Hepatocyte (in vitro differentiated cells): ENCODE measurements around the gene TBCD. TPM values are rescaled to one million over a fixed set of nuclear protein-coding genes. Genes with fewer than 3 reads are reported as not detected.
A peak's percentile ranks its signal among the peaks of the same experiment; 100 is the strongest.

ENCODE experiments used
- DNase-seq: peaks from one replicate; pipeline ENCODE4 v3.0.0-alpha.2; 2016; ENCODE audit warnings: low spot score
- H2AFZ ChIP-seq: fragments of 200-600 bp; sonication (generic); 2 replicates; pipeline ENCODE4 v1.6.0; 2016; ENCODE audit warnings: antibody characterized with exemption, mild to moderate bottlenecking
- H3K27ac ChIP-seq: fragments of 200-600 bp; sonication (generic); 2 replicates; pipeline ENCODE4 v1.5.1; 2016; ENCODE audit warnings: mild to moderate bottlenecking
- H3K27me3 ChIP-seq: fragments of 200-600 bp; sonication (generic); 2 replicates; pipeline ENCODE4 v1.6.1; 2016
- H3K36me3 ChIP-seq: fragments of 200-600 bp; sonication (generic); replicated peaks from 2 replicates; pipeline ENCODE4 v1.5.1; 2016; ENCODE audit warnings: low read depth; ENCODE audit not compliant: insufficient read depth
- H3K4me1 ChIP-seq: fragments of 200-600 bp; sonication (generic); 2 replicates; pipeline ENCODE4 v1.5.1; 2016; ENCODE audit warnings: mild to moderate bottlenecking, moderate library complexity; ENCODE audit not compliant: insufficient read depth
- H3K4me2 ChIP-seq: fragments of 200-600 bp; sonication (generic); 2 replicates; pipeline ENCODE4 v1.6.0; 2016
- H3K4me3 ChIP-seq: fragments of 200-600 bp; sonication (generic); 2 replicates; pipeline ENCODE4 v1.5.1; 2016; ENCODE audit warnings: mild to moderate bottlenecking
- H3K79me2 ChIP-seq: fragments of 200-600 bp; sonication (generic); 2 replicates; pipeline ENCODE4 v1.6.0; 2017; ENCODE audit warnings: mild to moderate bottlenecking
- H3K9me2 ChIP-seq: fragments of 200-600 bp; sonication (generic); replicated peaks from 2 replicates; pipeline ENCODE4 v1.6.0; 2017; ENCODE audit warnings: mild to moderate bottlenecking; ENCODE audit not compliant: insufficient read depth
- H3K9me3 ChIP-seq: fragments of 200-600 bp; sonication (generic); 2 replicates; pipeline ENCODE4 v1.5.1; 2016; ENCODE audit warnings: low read depth, mild to moderate bottlenecking
- H4K20me1 ChIP-seq: fragments of 200-600 bp; sonication (generic); 2 replicates; pipeline ENCODE4 v1.6.0; 2016; ENCODE audit warnings: mild to moderate bottlenecking; ENCODE audit not compliant: insufficient read depth, poor library complexity, severe bottlenecking
- EZH2 ChIP-seq: fragments of 200-600 bp; sonication (generic); IDR thresholded peaks from 2 replicates; pipeline ENCODE4 v1.6.1; 2016; ENCODE audit warnings: antibody characterized with exemption, mild to moderate bottlenecking, borderline replicate concordance
- EZH2phosphoT487 ChIP-seq: fragments of 200-600 bp; sonication (generic); IDR thresholded peaks from one replicate; pipeline ENCODE4 v1.6.1; 2018; ENCODE audit warnings: antibody characterized with exemption, mild to moderate bottlenecking, low read depth, moderate library complexity; ENCODE audit not compliant: unreplicated experiment, severe bottlenecking
- WGBS: methylation state at CpG from one replicate; pipeline ENCODE4 v1.1.6; 2016; ENCODE audit warnings: low lambda C conversion rate; ENCODE audit errors: missing lambda C conversion rate; 5-methylcytosine and 5-hydroxymethylcytosine counted together
- polyA plus RNA-seq: library from polyadenylated mRNA; unstranded; fragments of >200 nt; fragmentation: Nextera tagmentation; extraction: Ambion mirVana; gene quantifications from 2 replicates; pipeline ENCODE4 v1.2.1, GENCODE V29; 2016
- total RNA-seq: library from RNA; depleted of rRNA; stranded (reverse); fragments of >200 nt; gene quantifications from 2 replicates; pipeline ENCODE4 v1.2.3, GENCODE V29; 2014
- TF ChIP-seq, protein P1 (sequence below): fragments of 200-600 bp; sonication (generic); IDR thresholded peaks from 2 replicates; pipeline ENCODE4 v1.5.1; 2016; ENCODE audit warnings: antibody characterized with exemption, mild to moderate bottlenecking; ENCODE audit not compliant: poor library complexity

The TBCD gene
- total and polyA plus RNA-seq, 2 experiments from 2014 or later: 24.5 to 41.5 TPM

- TF ChIP-seq EZH2 (no peak), EZH2phosphoT487 (no peak)
- TF ChIP-seq, protein P1, sequence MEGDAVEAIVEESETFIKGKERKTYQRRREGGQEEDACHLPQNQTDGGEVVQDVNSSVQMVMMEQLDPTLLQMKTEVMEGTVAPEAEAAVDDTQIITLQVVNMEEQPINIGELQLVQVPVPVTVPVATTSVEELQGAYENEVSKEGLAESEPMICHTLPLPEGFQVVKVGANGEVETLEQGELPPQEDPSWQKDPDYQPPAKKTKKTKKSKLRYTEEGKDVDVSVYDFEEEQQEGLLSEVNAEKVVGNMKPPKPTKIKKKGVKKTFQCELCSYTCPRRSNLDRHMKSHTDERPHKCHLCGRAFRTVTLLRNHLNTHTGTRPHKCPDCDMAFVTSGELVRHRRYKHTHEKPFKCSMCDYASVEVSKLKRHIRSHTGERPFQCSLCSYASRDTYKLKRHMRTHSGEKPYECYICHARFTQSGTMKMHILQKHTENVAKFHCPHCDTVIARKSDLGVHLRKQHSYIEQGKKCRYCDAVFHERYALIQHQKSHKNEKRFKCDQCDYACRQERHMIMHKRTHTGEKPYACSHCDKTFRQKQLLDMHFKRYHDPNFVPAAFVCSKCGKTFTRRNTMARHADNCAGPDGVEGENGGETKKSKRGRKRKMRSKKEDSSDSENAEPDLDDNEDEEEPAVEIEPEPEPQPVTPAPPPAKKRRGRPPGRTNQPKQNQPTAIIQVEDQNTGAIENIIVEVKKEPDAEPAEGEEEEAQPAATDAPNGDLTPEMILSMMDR: no peak
- no peaks in the 10 kb centered on the region for H4K20me1 ChIP-seq
- H3K9me2 ChIP-seq: no peaks in the 10 kb centered on the region
- no peak overlapping the region for H3K4me3 ChIP-seq
- H2AFZ ChIP-seq: no peak overlapping the region
- no peak overlapping the region for H3K4me2 ChIP-seq
- 93% methylated on average over 14 of the region's 14 CpGs for WGBS
- H3K27ac ChIP-seq: no peak overlapping the region
- DNase-seq: no peak
- no peaks in the 10 kb centered on the region for H3K4me1 ChIP-seq
- H3K36me3 ChIP-seq: no peaks in the 10 kb centered on the region
- H3K27me3 ChIP-seq: no peaks in the 10 kb centered on the region
- H3K9me3 ChIP-seq: no peaks in the 10 kb centered on the region
- H3K79me2 ChIP-seq: no peaks in the 10 kb centered on the region
Measured at GRCh38 chr17:82911822-82912221, 160.0 kb downstream of the TBCD start.

- H3K9me2 ChIP-seq: no peaks in the 10 kb centered on the region
- no peaks in the 10 kb centered on the region for H3K79me2 ChIP-seq
- no peaks in the 10 kb centered on the region for H3K4me1 ChIP-seq
- no peak overlapping the region for H3K27ac ChIP-seq
- no peak overlapping the region for H3K4me2 ChIP-seq
- no peaks in the 10 kb centered on the region for H3K9me3 ChIP-seq
- no peaks in the 10 kb centered on the region for H3K27me3 ChIP-seq
- TF ChIP-seq EZH2phosphoT487 (no peak), EZH2 (no peak)
- TF ChIP-seq, protein P1: no peak
- no peaks in the 10 kb centered on the region for H4K20me1 ChIP-seq
- no peaks in the 10 kb centered on the region for H3K36me3 ChIP-seq
- 96% methylated on average over 20 of the region's 20 CpGs for WGBS
- DNase-seq: no peak
- no peak overlapping the region for H3K4me3 ChIP-seq
- no peak overlapping the region for H2AFZ ChIP-seq
Measured at GRCh38 chr17:82912484-82913089, 160.7 kb downstream of the TBCD start.

DNA sequence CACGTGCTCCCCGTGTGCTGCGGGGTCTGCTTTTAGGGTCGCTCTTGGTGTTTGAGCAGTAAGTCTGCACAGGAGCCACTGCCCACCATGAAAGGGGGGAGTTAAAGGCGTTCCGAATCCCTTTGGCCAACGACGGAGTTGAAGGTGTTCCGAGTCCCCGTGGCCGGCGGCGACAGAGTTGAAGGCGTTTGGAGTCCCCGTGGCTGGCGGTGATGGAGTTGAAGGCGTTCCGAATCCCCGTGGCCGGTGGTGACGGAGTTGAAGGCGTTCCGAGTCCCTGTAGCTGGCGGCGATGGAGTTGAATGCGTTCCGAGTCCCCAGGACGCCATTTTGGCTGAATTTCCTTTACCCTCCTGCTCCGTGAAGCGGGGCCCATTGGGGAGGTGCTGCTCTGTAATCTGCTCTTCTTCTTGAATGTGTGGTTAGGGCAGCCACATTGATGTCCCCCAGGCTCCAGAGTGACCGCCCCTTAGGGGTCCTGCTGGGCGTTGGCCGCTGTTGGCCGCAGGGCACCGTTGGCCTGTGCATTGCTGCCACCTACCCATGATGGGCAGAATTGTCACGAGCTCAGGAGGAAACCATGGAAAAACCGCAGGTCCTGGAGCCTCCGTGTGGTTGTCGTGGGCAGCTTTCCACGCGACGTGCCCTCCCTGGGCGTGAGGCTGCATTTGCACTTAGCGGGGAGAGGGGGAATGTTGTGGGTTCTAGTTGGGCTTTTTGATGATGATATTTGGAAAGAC lies 161.6 kb downstream of the TBCD start:
- H3K9me3 ChIP-seq: no peaks in the 10 kb centered on the region
- H3K4me3 ChIP-seq: no peak overlapping the region
- TF ChIP-seq EZH2 (no peak), EZH2phosphoT487 (no peak)
- TF ChIP-seq, protein P1: peak; percentile 37
- H2AFZ ChIP-seq: no peak overlapping the region
- H3K36me3 ChIP-seq: no peaks in the 10 kb centered on the region
- WGBS: 97% methylated on average over 44 of the region's 44 CpGs
- H4K20me1 ChIP-seq: no peaks in the 10 kb centered on the region
- H3K9me2 ChIP-seq: no peaks in the 10 kb centered on the region
- no peaks in the 10 kb centered on the region for H3K27me3 ChIP-seq
- H3K79me2 ChIP-seq: no peaks in the 10 kb centered on the region
- no peak for DNase-seq
- H3K4me1 ChIP-seq: no peaks in the 10 kb centered on the region
- no peak overlapping the region for H3K27ac ChIP-seq
- H3K4me2 ChIP-seq: no peak overlapping the region
